ENCODE data around the gene CCL14. TPM values are rescaled to one million over a fixed set of nuclear protein-coding genes. Genes with fewer than 3 reads are reported as not detected.
A peak's percentile ranks its signal among the peaks of the same experiment; 100 is the strongest.
"Not testable (repeated sequence)": the region's sequence is repeated elsewhere in the genome, so short reads cannot be mapped to it uniquely, and the experiment has no call there.

The CCL14 gene
- total RNA-seq, 1 donor from 2014 or later: not detected

- intact Hi-C loops (cut with micrococcal nuclease): no loop called here
- no peak for TF ChIP-seq CTCF (IDR thresholded peaks at IDR 0.05)
- no peaks in the 10 kb centered on the region for H3K4me1 Mint-ChIP-seq
- no peak overlapping the region for H3K27ac Mint-ChIP-seq
- no peak for ATAC-seq (ENCODE audit: low read depth)
- DNase-seq: no peak
- H3K36me3 Mint-ChIP-seq (ENCODE audit: low read depth): no peaks in the 10 kb centered on the region
- H3K9me3 Mint-ChIP-seq: no peaks in the 10 kb centered on the region
- H3K4me3 Mint-ChIP-seq: no peak overlapping the region
- ChIA-PET CTCF (no interaction called here), POLR2A (no interaction called here)
- peaks cover 15% of the 10 kb centered on the region for H3K27me3 Mint-ChIP-seq
Measured at GRCh38 chr17:36024106-36024869, 37.8 kb upstream of the CCL14 start.

GRCh38 chr17:36019423-36019822 lies 32.9 kb upstream of the CCL14 start:
- no peaks in the 10 kb centered on the region for H3K36me3 Mint-ChIP-seq (ENCODE audit: low read depth)
- H3K4me1 Mint-ChIP-seq: peaks cover 17% of the 10 kb centered on the region
- DNase-seq (no peak), ATAC-seq (ENCODE audit: low read depth) (no peak)
- no peaks in the 10 kb centered on the region for H3K9me3 Mint-ChIP-seq
- peaks cover 5% of the 10 kb centered on the region for H3K27me3 Mint-ChIP-seq
- ChIA-PET CTCF (interaction anchor here (1.0 to 1.6 kb wide), 3 partner anchors 10 to 129 kb away, joined by 3 to 6 read pairs (median 3); no protein-coding TSS in a partner anchor), POLR2A (no interaction called here)
- H3K4me3 Mint-ChIP-seq: no peak overlapping the region
- H3K27ac Mint-ChIP-seq: no peak overlapping the region
- no peak for TF ChIP-seq CTCF (IDR thresholded peaks at IDR 0.05)
- intact Hi-C loops (cut with micrococcal nuclease): no loop called here

GRCh38 chr17:36017799-36018198 lies 31.3 kb upstream of the CCL14 start, which contains the start of gene CCL23:
CCL23 (minus strand) TSS chr17:36017972; CDS start chr17:36017897, 75 bp downstream.
- ATAC-seq (ENCODE audit: low read depth) (peak; percentile 18), DNase-seq (no peak)
- CTCF ChIA-PET: interaction anchor here (0.8 to 1.1 kb wide), 2 partner anchors 42 to 129 kb away, joined by 3 to 4 read pairs; no protein-coding TSS in a partner anchor

GRCh38 chr17:36016555-36016954 lies 30.0 kb upstream of the CCL14 start:
- H3K4me1 Mint-ChIP-seq: peaks cover 17% of the 10 kb centered on the region
- peaks cover 2% of the 10 kb centered on the region for H3K27me3 Mint-ChIP-seq
- ChIA-PET CTCF (no interaction called here), POLR2A (no interaction called here)
- intact Hi-C loops (cut with micrococcal nuclease): no loop called here
- no peak for DNase-seq
- H3K9me3 Mint-ChIP-seq: peaks cover 4% of the 10 kb centered on the region
- H3K36me3 Mint-ChIP-seq (ENCODE audit: low read depth): no peaks in the 10 kb centered on the region
- no peak for TF ChIP-seq CTCF (IDR thresholded peaks at IDR 0.05)
- H3K27ac Mint-ChIP-seq: no peak overlapping the region
- no peak for ATAC-seq (ENCODE audit: low read depth)
- H3K4me3 Mint-ChIP-seq: no peak overlapping the region

More at GRCh38 chr17:36017799-36018198, 31.3 kb upstream of the CCL14 start, which contains the start of gene CCL23:
- intact Hi-C loops (cut with micrococcal nuclease): no loop called here
- H3K4me3 Mint-ChIP-seq: peak within 1 kb of the TSS; percentile 11
- POLR2A ChIA-PET: interaction anchor here (1.5 kb wide), 1 partner anchor 73 kb away, joined by 3 read pairs; the partner anchor contains the start of gene CCL3
- no peak within 1 kb of the TSS for H3K27ac Mint-ChIP-seq
- H3K27me3 Mint-ChIP-seq: peaks cover 3% of the 10 kb centered on the region
- peaks cover 17% of the 10 kb centered on the region for H3K4me1 Mint-ChIP-seq
- H3K9me3 Mint-ChIP-seq: no peaks in the 10 kb centered on the region
- no peak for TF ChIP-seq CTCF (IDR thresholded peaks at IDR 0.05)
- no peaks in the 10 kb centered on the region for H3K36me3 Mint-ChIP-seq (ENCODE audit: low read depth)

- intact Hi-C loops (cut with micrococcal nuclease): not testable (repeated sequence)
Measured at GRCh38 chr17:36015895-36016294, 29.4 kb upstream of the CCL14 start.

More at GRCh38 chr17:36015895-36016294, 29.4 kb upstream of the CCL14 start:
- POLR2A ChIA-PET; ATAC-seq (ENCODE audit: low read depth); H3K36me3 Mint-ChIP-seq (ENCODE audit: low read depth); H3K4me3 Mint-ChIP-seq; H3K27ac Mint-ChIP-seq; CTCF ChIA-PET; H3K27me3 Mint-ChIP-seq; H3K9me3 Mint-ChIP-seq; DNase-seq: not testable (repeated sequence)
- peaks cover 17% of the 10 kb centered on the region for H3K4me1 Mint-ChIP-seq
